HL-60 (cell line): ENCODE measurements around the gene FOCAD.

Experiments used
- CTCF ChIP-seq: IDR thresholded peaks from one replicate; pipeline ENCODE4 v1.5.1; 2011; ENCODE audit warnings: low read length, control low read depth, inconsistent platforms; ENCODE audit not compliant: insufficient read depth
- GABPA ChIP-seq: IDR thresholded peaks from 2 replicates; pipeline ENCODE4 v1.6.1; 2012; ENCODE audit warnings: low read depth
- POLR2AphosphoS5 ChIP-seq: IDR thresholded peaks from 2 replicates; pipeline ENCODE4 v1.6.1; 2012; ENCODE audit warnings: low read depth
- REST ChIP-seq: IDR thresholded peaks from 2 replicates; pipeline ENCODE4 v1.6.1; 2012; ENCODE audit warnings: low read depth; ENCODE audit not compliant: insufficient replicate concordance
- SPI1 ChIP-seq: IDR thresholded peaks from 2 replicates; pipeline ENCODE4 v1.6.1; 2012; ENCODE audit warnings: low read depth, mild to moderate bottlenecking, borderline replicate concordance

- no peak for TF ChIP-seq CTCF
- TF ChIP-seq REST: no peak
- no peak for TF ChIP-seq GABPA
- no peak for TF ChIP-seq POLR2AphosphoS5
- no peak for TF ChIP-seq SPI1
Measured at GRCh38 chr9:20944507-20944906, 260.4 kb downstream of the FOCAD start.
